Hematopoietic multipotent progenitor cell treated with erythropoietin and hydrocortisone succinate and interleukin-3 and kit ligand, for 8 days (in vitro differentiated cells): ENCODE measurements around the gene CHRD.

Experiments used
- DNase-seq: peaks from one replicate; pipeline ENCODE4 v3.0.0-alpha.2; 2015

CHRD gene

GRCh38 chr3:184361932-184362667 is 17.8 kb upstream of the CHRD start:
- peak; percentile 86 for DNase-seq

DNA sequence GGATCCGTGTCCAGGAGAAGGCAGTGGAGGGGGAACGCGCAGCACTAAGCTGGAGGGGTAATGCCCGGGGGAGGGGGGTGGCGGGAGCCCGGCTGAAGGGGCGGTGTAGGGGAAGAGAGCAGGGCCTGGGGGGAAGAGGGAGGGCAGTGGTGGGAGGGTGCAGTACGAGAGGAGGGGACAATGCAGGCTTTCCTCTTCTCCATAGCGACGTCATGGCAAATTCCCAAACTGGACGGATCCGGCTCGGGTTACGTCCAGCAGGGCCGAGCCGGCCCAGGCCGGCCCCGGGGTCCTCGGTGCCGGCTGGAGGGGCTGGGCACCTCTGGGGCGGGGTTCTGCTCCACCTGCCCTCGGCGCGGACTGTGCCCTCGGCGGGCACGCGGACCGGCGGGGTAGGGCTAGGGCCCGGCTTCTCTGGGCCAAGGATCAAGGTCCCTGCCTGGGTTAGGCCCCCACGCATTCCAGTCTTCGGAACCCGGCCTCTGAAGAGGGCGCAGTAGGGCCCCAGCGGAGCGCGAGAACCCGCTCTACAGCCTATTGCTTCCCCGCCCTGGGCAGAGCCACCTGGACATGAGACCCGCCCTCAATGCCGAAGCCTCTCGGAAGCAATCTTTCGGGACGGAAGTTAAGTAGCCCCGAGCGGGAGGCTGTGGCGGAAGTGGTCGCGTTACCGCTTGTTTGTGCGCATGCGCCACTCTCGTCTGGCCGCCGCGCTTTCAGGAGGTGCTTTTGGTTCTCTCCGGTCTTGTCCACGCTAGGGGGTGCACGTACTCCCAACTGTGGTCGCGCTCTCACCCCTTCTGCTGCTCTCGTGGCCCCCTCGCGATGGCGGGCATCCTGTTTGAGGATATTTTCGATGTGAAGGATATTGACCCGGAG is 16.9 kb upstream of the CHRD start:
- DNase-seq = peak; percentile 98

DNA sequence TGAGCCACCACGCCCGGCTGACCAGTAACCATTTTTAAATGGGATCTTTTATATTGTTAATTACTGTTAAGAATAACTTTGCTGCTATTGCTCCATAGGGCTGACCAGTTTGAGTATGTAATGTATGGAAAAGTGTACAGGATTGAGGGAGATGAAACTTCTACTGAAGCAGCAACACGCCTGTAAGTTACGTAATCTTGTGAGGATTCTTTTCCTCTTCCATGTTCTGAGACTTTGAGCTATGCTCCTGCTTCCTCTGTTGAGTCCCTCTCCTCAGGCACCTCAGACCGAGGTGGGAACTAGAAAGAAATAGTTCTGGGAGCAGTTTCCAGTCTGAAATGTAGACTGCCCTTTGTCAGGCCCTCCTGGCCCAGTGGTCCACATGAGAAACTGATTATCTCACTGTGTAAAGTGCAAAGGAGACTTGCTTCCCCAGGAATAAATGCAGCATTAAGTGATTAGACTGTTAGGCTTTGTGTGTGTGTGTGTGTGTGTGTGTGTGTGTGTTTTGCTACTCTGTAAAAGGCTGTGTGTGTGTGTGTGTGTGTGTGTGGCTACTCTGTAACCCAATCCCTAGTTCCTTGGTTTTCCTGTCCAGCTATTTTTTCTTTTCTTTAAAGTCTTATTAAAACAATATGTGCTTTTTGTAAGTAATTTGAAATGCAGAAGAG is 13.1 kb upstream of the CHRD start:
- DNase-seq = no peak

DNA sequence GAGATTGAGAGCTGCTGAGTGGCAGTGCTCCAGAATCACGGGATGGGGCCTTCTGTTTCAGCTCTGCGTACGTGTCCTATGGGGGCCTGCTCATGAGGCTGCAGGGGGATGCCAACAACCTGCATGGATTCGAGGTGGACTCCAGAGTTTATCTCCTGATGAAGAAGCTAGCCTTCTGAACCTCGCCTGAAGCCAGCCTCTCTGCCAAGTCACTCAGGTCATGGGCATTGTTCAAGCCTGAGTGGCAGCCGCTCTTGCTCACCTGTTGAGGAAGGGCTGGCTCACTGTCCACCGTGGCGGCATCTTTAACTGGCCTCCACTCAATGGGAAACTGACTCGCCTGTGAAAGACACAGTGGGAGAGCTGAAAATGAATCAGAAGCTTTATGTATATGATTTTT is 11.7 kb upstream of the CHRD start:
- no peak for DNase-seq

- no peak for DNase-seq
Observed at GRCh38 chr3:184368586-184369183, 11.2 kb upstream of the CHRD start.

- peak; percentile 82 for DNase-seq
Observed at GRCh38 chr3:184371570-184372018, 8.3 kb upstream of the CHRD start.

GRCh38 chr3:184372296-184372821 is 7.5 kb upstream of the CHRD start:
- DNase-seq = no peak

GRCh38 chr3:184372911-184373310 is 6.9 kb upstream of the CHRD start:
- DNase-seq = no peak

DNA sequence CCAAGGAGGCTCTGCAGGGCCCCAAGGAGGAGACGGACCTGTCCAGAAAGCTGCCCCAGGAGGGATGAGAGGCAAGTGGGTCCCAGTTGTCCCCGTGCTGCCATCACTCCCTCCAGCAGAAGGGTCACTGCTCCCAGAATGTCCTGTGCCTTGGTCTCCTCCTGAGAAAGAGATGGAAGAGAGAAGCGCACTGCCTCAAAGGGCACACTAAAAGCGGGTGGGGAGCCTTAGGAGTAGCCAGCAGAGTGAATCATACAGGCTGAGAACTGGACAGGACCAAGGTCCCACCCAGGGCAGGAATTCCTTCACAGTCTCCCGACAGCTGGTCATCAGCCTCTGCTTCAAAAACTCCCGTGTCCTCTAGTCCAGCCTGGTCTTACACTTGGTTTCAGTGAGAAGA is 6.4 kb upstream of the CHRD start:
- no peak for DNase-seq

DNA sequence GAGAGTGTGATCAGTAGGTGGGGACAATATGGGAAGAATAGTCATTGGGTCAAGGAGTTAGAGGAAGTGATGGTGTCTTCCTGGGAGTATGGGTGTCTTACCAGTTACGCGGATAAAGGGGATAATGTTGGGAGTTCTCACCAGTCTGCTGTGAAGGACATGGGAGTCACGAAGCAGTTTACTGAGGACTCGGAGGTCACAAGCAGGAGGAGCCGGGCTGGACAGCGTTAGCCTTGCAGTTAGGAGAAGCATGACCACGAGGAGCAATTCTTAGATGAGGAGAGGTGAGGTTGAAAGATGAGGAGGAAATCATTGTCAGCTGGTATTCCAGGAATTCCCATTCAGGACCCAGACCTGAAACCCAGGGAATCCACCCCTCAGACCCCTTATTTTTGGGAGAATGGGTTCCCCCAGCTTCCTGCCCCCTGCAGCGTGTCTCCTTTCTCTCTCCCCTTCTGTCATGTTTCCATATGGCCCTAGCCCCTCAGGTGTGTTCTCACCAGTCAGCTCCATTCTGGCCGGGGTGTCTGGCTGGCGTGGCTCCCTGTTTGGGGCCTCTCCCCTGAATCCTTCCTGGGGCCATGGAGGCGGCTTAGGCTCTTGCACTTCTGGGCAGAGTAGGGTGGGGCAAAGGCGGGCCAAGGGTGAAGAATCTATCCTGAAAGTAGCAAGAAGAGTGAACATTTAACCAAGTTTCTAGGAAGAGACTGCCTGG is 4.0 kb upstream of the CHRD start:
- no peak for DNase-seq

DNA sequence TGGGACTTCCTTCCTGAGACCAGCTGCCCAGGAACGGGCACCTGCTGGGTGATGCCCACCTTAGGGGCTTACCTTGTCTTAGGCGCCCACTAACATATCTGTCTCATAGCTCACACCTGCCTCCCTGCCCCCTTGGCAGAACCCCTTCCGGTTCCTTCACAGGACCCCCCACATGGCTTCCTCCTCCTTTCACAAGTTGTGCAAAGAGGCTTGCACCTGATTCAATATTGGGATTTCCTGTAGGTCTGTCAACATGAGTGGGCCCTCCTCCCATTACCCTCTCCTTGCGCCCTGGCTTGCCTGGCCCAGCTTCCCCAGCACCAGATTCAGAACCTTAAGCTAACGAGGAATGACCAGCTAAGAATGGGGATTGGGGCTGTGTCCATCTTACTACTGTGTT is 2.5 kb upstream of the CHRD start:
- no peak for DNase-seq

DNA sequence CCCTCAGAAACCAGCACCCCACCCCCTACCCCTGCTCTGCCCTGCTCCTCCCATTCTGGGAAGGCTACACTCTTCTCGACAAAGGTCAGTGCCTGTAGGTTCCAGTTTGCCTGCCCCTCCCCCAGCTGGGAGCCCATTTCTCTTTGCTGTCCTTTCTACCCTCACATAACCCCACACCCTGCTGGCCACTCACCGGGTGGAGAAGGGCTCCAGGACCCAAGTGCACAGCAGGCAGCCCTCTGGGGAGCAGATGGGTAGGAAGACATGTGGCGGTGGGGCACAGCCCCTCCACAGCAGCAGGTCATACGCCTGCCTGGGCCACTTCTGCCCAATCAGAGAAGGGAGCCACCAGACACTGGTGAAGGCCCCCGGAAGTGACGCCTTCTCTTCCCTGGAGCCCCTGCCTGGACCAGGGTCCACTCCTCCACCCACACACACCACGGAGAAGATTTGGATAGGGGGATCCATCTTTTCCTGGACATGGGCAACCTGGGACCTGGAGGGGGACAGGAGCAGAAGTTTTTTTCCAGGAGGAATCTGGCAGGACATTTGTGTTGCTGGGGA is 1.9 kb upstream of the CHRD start, which contains the start of gene THPO:
Gene THPO, minus strand, starts transcription at position 326 of the 564 bp plus-strand sequence. CDS start 1,948 bp downstream, outside the sequence.
- DNase-seq = no peak

- DNase-seq = no peak
Observed at GRCh38 chr3:184378651-184379357, 1.1 kb upstream of the CHRD start.

DNA sequence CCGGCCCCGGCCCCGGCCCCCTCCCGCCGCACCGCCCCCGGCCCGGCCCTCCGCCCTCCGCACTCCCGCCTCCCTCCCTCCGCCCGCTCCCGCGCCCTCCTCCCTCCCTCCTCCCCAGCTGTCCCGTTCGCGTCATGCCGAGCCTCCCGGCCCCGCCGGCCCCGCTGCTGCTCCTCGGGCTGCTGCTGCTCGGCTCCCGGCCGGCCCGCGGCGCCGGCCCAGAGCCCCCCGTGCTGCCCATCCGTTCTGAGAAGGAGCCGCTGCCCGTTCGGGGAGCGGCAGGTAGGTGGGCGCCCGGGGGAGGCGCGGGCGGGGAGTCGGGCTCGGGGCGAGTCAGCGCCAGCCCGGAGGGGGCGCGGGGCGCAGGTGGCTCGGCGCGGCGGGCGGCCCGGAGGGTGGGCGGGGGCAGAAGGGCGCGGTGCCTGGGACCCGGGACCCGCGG is 352 bp downstream of the CHRD start:
- DNase-seq = no peak

GRCh38 chr3:184380627-184381260 is 890 bp downstream of the CHRD start:
- DNase-seq = no peak

DNA sequence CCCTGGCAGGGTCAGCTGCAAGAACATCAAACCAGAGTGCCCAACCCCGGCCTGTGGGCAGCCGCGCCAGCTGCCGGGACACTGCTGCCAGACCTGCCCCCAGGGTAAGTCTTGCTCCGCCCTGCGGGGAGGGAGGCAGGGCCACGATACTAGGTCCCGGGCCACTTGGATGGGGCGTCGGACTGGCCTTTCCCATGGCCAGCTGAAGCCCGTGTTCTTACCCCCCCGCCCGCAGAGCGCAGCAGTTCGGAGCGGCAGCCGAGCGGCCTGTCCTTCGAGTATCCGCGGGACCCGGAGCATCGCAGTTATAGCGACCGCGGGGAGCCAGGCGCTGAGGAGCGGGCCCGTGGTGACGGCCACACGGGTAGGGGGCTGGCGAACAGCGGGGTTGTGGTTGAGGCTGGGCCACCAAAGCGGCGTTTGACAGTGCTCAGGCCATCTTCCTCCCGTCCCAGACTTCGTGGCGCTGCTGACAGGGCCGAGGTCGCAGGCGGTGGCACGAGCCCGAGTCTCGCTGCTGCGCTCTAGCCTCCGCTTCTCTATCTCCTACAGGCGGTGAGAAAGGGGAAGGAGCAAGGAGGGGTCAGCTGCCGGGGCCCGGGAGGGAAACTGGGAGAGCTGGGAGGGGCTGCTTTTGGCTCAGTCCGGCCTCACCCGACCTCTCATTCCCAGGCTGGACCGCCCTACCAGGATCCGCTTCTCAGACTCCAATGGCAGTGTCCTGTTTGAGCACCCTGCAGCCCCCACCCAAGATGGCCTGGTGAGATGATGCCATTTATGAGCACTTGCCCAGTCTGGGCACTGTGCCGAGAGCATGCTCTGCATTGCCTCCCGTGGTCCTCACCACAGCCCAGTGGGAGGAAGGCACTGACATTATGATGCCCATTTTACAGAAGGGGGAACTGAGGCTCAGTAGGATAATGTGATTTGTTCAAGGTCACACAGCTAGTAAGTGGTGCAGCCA is 1.7 kb downstream of the CHRD start:
- no peak for DNase-seq

DNA sequence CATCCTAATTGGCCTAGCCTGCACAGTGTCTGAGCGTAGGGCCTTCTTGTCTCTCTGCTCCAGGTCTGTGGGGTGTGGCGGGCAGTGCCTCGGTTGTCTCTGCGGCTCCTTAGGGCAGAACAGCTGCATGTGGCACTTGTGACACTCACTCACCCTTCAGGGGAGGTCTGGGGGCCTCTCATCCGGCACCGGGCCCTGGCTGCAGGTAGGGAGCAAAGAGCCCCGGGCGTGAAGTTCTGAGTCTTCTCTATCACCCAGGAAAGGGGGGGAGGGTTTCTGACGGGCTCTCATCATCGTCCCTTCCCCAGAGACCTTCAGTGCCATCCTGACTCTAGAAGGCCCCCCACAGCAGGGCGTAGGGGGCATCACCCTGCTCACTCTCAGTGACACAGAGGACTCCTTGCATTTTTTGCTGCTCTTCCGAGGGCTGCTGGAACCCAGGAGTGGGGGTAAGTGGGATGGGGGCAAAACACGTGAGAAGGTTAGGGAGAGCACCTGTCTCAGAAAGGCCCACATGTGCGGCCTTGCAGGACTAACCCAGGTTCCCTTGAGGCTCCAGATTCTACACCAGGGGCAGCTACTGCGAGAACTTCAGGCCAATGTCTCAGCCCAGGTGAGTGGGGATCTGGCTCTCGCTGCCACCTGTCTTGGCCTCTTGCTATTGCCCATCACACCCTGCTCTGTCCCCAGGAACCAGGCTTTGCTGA is 2.6 kb downstream of the CHRD start:
- no peak for DNase-seq

DNA sequence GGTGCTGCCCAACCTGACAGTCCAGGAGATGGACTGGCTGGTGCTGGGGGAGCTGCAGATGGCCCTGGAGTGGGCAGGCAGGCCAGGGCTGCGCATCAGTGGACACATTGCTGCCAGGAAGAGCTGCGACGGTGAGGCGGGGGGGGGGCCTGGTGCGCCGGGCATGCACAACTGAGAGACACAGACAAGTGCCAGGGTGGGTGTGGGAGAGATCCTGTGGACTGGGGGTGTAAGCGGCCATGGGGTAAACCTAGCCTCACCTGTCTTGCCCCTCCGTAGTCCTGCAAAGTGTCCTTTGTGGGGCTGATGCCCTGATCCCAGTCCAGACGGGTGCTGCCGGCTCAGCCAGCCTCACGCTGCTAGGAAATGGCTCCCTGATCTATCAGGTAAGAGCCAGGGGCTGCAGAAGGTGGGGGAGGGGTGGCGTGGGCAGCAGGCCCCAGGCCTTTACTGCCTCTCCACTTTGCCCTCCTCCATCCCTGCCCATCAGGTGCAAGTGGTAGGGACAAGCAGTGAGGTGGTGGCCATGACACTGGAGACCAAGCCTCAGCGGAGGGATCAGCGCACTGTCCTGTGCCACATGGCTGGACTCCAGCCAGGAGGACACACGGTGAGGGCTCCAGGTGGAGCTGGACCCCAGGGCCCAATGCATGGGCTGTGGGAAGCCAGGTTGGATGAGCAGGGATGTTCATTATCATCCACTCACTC is 3.3 kb downstream of the CHRD start:
- DNase-seq = no peak
